NCI-H2029 treated with DMSO at 0.1 percent for 48 hours (cell line): Measurements from ENCODE around the gene ATP5F1D.

Source experiments
- DNase-seq: peaks from one replicate; lab custom pipeline; 2025; lab: John Stamatoyannopoulos, UW

ATP5F1D gene

GRCh38 chr19:1220976-1221903 is 20.3 kb upstream of the ATP5F1D start:
- DNase-seq, result no peak

- DNase-seq, result no peak
Measured at GRCh38 chr19:1221904-1222255, 19.7 kb upstream of the ATP5F1D start.

GRCh38 chr19:1222394-1222793 is 19.2 kb upstream of the ATP5F1D start:
- no peak for DNase-seq

DNA sequence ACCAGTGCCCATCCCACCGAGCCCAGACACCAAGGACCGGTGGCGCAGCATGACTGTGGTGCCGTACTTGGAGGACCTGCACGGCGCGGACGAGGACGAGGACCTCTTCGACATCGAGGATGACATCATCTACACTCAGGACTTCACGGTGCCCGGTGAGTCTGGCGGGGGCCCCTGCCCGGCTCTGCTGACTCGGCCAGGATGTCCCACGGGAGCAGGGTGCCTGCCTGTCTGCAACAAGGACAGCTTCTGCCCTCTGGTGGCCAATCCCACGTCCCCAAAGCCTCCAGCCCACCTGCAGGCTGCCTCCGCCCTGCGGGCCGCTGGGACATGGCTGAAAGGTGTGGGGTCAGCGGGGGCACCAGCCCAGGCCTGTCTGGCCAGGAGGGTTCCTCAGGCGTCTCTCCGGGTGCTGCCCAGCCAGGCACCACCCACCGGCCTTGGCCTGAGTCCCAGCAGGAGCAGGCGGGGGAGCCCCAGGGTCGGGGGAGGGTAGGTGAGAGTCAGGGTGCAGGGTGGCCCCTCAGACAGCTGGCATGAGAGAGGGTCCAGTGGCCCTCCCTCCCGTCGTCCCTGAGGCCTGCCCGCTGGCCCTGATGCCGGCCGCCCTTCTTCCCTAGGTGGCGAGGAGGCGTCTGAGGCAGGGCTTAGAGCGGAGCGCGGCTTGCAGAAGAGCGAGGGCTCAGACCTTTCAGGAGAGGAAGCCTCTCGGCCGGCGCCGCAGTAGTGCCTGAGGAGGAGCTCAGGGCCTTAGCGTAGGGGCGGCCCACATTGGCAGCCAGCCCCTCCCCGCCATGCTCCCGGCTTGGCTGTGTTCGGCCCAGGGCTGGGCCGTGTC is 18.3 kb upstream of the ATP5F1D start:
- DNase-seq, result no peak

- DNase-seq, result no peak
Measured at GRCh38 chr19:1224047-1224825, 17.3 kb upstream of the ATP5F1D start.

- no peak for DNase-seq
Measured at GRCh38 chr19:1224847-1225246, 16.7 kb upstream of the ATP5F1D start.

DNA sequence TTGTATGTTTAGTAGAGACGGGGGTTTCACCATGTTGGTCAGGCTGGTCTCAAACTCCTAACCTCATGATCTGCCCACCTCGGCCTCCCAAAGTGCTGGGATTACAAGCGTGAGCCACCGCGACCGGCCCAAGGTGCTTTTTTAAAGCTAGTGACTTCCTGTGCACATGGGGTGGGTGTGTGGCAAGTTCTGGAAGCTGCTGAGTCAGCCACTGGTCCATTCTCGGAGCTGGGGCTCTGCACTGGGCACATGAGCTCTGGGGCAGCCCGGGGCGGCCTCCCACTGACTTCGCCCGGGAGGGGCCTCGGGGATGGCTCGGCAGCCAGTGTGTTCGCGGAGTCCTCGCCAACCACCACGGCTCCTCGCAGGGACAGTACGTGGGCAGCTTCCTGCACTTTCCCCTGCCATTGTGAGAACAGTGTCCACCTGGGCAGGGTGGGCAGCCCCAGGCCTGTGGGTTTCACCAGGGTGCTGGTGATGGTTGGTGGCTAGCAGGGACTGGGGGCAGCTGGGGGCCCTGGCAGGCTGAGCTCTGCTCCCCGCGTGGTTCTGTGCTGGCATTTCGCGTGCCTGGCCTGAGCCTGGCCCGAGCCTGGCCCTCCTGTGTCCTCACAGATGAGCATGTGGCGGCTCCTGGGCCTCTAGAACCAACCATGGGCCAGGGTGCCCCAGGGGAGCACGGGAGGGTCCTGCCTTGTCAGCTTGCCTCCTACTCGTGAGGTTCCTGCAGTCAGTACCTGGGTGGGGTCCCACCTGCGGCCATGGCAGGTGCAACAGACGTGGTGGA is 15.9 kb upstream of the ATP5F1D start:
- no peak for DNase-seq

GRCh38 chr19:1226227-1226518 is 15.4 kb upstream of the ATP5F1D start:
- no peak for DNase-seq

- DNase-seq, result no peak
Measured at GRCh38 chr19:1226522-1227303, 14.8 kb upstream of the ATP5F1D start.

DNA sequence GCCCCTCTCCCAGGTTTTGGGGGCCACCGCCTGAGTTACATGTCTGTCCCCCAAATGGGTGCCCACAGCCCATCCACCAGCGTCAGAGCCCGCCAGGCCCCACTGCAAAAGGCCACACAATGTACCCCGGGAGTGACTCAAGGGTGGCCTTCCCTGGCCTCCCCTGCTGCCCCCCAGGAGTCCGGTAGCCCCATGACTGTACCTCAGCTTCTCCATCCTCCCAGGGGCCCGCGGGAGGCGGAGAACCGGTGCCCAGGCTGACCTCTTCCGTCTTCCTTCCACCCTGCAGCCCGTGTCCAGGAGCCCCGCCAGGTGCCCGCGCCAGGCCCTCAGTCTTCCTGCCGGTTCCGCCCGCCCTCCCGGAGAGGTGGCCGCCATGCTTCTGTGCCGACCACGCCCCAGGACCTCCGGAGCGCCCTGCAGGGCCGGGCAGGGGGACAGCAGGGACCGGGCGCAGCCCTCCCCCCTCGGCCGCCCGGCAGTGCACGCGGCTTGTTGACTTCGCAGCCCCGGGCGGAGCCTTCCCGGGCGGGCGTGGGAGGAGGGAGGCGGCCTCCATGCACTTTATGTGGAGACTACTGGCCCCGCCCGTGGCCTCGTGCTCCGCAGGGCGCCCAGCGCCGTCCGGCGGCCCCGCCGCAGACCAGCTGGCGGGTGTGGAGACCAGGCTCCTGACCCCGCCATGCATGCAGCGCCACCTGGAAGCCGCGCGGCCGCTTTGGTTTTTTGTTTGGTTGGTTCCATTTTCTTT is 14.1 kb upstream of the ATP5F1D start:
- DNase-seq, result no peak

GRCh38 chr19:1228161-1228957 is 13.2 kb upstream of the ATP5F1D start:
- DNase-seq, result no peak

- DNase-seq, result no peak
Measured at GRCh38 chr19:1229056-1229923, 12.3 kb upstream of the ATP5F1D start.

DNA sequence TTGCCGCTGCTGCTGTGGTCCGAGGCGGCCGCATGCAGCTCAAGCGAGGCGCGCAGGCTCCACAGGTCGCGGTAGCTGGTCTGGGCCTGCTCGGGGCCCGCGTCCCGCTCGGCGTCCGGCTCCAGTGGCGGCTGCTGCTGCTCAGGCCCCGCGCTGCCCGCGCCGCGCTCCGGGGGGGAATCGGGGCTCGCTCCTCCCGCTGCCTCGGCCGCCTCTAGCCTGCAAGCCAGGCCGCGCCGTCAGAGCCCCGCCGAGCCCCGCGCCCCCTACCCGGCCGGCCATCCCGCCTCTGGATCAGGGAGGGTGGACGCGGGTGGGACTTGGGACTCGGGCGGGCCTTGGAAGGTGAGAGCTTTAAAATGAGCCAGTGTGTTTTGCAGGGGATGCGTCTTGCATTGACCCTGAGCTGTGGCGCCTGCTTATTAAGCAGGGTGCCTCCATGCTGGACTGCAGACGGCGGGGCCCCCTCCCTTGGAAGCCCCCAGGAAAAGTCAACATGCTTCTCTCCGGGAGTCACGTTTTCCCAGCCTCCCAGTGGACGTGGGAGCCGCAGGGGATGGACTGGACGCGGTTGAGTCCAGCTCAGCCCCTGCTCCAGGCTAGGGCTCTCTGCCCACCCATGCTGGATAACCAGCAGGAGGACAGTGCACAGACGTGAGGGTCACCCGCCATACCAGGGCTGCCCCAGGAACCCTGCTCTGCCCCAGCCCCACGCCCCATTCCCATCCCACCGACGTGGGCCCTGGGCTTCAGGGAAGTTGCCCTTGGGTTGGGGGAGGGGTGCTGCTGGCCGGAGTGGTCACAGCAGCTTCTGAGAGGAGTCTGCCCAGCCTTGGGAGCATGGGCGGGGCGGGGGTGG is 11.4 kb upstream of the ATP5F1D start:
- DNase-seq, result no peak

DNA sequence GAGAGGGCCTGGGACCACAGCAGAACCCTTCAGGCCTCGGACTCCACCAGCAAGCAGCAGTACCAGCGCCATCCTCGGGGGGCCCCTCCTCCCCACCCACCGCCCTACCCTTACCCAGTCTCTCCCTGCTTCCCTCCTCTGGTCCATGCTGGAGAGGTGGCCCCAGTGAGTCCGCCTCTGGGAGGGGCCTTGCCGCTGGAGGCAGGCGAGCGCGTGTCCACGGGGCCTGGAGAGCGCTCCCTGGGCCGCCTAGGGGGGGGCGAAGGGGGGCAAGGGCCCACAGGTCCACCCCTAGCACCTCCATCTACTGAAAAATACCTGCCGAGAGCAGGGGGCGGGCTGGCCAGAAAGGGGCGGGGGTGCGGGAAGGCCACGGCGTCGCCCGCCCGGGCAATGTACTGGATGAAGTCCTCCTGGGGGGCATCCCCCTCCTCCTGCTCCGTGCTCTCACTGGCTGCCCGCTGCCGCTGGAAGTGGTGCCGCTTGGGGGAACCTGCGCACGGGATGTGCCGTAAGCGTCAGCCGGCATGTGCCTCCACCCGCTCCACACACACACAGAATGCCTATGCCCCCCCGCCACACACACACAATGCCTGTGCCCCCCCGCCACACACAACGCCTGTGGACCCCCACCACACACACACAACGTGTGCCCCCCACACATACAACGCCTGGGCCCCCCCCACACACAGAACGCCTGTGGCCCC is 10.6 kb upstream of the ATP5F1D start:
- DNase-seq, result no peak

GRCh38 chr19:1231729-1232637 is 9.6 kb upstream of the ATP5F1D start:
- DNase-seq, result no peak

GRCh38 chr19:1232652-1233072 is 8.9 kb upstream of the ATP5F1D start:
- no peak for DNase-seq
